GM12872 (cell line): ENCODE measurements around the gene TIGD6.

Source experiments
- CTCF ChIP-seq: IDR thresholded peaks from 3 replicates; pipeline ENCODE4 v1.5.1; 2011; ENCODE audit warnings: low read depth, mild to moderate bottlenecking, low read length, moderate library complexity; ENCODE audit not compliant: insufficient read depth

The TIGD6 gene

DNA sequence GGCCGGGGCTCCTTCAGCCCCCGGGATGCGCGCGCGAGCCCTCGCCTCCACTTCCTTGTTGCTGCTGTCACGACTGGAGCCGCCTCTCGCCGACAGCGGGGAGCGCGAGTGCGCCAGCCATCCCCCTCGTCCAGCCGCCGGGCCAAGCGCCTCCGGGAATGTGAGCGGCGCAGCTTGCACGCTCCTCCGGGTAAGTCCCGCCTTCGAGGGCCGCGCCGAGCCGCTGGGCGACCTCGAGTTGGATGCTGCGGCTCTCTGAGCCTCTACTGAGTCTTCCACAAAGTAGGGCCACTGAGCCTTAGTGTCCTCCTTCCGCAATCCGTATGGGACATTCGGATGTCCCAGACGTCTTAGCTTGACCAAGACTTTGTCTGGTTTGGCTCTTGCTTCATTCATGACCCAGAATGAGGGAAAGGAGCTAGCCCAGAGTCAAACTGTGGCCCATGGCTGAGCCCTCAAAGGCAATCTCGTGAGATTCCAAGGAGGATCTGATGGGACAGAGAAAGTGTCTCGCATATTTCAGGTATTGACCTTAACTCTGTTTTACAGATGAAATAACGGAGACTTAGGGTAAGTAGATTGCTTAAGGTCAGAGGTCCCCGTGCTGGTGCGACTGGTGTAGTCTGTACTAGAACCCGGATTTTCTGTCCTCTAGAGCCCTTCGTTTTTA is 671 bp upstream of the TIGD6 start:
- TF ChIP-seq CTCF, result no peak

- TF ChIP-seq CTCF, result no peak
These were observed 593 bp downstream of the TIGD6 start for GRCh38 chr5:149999866-150000255.

GRCh38 chr5:149999359-149999758 is 1.1 kb downstream of the TIGD6 start:
- no peak for TF ChIP-seq CTCF

- TF ChIP-seq CTCF, result no peak
These were observed 2.2 kb downstream of the TIGD6 start for GRCh38 chr5:149998281-149998680.

DNA sequence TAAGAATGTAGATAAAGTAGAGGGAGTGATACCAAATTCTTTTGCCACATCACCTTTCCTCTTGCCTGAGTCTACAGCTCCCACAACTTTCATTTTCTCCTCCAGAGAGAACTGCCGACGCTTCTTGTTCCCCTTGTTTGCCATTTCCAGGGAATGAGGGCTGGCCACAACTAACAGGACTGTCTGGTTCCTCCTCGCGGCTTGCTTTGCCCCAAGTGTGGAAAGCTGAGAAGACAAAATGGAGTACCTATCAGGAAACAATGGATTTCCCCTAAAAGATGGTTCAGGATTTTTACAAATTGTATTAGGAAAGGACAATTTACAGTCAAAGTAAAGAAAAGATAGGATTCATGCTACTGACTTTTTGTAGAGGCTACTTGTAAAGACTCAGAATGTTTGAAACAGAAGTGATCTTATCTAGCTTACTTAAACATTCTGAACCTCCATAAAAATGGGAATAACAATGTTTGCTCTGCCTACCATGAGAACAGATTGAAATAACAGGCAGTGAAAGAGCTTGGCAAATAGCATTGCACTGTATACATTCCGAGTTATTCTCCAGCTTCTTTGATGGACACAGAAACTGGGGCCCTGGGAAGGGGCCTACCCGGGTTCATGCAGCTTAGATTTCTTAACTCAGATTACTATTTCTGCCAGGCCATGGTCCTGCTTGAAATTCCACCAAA is 4.1 kb downstream of the TIGD6 start:
- TF ChIP-seq CTCF, result no peak

GRCh38 chr5:149995385-149996204 is 4.9 kb downstream of the TIGD6 start:
- TF ChIP-seq CTCF, result no peak

GRCh38 chr5:149993471-149993870 is 7.0 kb downstream of the TIGD6 start:
- no peak for TF ChIP-seq CTCF
